ENCODE measurements around the gene GRIN2C.

GRIN2C gene

DNA sequence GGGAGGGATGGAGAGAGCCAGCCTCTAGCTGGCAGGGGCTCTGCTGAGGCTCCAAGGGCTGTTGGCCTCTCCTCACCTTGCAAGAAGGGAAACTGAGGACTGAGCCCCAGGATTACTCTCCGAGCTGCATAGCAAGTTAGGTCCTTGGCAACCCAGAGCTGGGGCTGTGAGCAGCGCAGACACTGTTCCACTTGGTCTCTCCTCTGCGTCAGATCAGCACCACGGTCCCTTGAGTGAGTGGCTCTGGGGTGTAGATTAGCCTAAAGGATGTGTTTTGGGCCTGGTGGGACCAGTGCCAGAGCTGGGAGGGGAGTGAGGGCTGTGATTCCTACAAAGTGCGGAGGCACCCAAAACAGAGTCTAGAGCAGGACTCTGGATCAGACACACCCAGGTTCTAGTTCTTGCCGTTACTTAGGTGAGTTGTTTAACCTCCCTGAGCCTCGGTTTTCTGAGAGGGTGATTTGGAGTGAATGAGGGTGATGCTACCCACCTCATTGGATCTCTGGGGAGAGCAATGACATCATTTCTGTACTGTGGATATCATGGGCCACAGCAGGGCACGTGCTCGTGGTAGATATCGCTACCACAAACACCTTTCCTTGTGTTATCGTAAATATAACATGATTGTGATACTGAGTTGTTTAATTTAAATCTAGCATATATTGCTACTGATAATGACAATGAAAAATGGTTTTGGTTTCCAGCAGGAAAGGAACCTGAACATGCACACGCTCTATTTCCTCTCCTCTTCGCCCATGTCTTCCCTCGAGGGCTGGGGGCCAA lies 41.9 kb upstream of the GRIN2C start:
- in situ Hi-C loops (cut with HindIII; ENCODE audit: low sequenced_read_pairs) = no loop called here
- no peak overlapping the region for H3K4me3 ChIP-seq (ENCODE audit: low read depth, low read length)
- TF ChIP-seq, protein P1, sequence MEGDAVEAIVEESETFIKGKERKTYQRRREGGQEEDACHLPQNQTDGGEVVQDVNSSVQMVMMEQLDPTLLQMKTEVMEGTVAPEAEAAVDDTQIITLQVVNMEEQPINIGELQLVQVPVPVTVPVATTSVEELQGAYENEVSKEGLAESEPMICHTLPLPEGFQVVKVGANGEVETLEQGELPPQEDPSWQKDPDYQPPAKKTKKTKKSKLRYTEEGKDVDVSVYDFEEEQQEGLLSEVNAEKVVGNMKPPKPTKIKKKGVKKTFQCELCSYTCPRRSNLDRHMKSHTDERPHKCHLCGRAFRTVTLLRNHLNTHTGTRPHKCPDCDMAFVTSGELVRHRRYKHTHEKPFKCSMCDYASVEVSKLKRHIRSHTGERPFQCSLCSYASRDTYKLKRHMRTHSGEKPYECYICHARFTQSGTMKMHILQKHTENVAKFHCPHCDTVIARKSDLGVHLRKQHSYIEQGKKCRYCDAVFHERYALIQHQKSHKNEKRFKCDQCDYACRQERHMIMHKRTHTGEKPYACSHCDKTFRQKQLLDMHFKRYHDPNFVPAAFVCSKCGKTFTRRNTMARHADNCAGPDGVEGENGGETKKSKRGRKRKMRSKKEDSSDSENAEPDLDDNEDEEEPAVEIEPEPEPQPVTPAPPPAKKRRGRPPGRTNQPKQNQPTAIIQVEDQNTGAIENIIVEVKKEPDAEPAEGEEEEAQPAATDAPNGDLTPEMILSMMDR (IDR thresholded peaks at IDR 0.05; ENCODE audit: low read depth, low read length) = no peak
- DNase-seq (ENCODE audit: low read depth, low spot score) = no peak

DNA sequence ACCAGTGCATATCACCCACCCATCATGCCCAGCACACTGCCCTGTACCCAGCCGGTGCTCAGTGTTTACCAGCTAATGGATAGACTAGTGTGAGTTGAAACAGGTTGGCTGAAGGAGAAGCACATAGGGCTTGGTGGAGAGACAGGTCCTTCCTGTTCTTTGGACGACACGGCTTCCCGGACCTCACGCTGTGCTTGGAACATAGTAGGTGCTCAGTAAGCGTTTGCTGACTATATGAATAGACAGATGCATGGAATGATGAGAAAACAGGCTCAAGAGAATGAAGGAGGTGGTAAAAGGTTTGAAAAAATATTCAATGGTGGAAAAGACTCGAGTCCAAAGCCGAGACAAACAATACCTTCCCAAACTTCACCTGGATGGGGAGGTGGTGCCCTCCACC lies 40.5 kb upstream of the GRIN2C start:
- H3K4me3 ChIP-seq (ENCODE audit: low read depth, low read length) = no peak overlapping the region
- TF ChIP-seq, protein P1 (IDR thresholded peaks at IDR 0.05; ENCODE audit: low read depth, low read length) = no peak
- in situ Hi-C loops (cut with HindIII; ENCODE audit: low sequenced_read_pairs) = no loop called here
- DNase-seq (ENCODE audit: low read depth, low spot score) = no peak

DNA sequence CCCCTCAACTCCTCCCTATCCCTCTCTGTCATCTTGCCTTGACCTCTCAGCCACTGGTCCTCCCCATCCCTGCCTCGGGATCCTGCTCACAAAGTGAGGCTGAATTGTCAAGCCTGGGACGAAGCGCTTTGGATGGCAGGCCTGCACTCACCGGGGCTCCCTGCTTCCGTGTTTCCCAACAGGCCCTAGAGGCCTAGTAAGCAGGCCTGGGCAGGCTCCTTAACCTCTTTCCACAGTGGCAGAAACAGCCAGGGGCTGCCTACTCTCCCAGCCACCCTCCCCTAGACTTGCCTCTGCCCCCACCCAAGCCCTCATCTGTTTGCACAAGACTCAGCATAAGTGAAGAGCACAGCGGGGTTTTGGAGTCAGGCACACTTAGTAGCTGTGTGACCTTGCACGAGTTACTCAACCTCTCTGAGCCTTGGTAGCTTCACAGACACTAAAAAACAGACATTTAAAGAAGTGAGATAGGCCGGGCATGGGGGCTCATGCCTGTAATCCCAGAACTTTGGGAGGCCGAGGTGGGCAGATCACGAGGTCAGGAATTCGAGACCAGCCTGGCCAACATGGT lies 38.8 kb upstream of the GRIN2C start:
- no peak for DNase-seq (ENCODE audit: low read depth, low spot score)
- in situ Hi-C loops (cut with HindIII; ENCODE audit: low sequenced_read_pairs) = no loop called here
- TF ChIP-seq, protein P1 (IDR thresholded peaks at IDR 0.05; ENCODE audit: low read depth, low read length) = no peak
- H3K4me3 ChIP-seq (ENCODE audit: low read depth, low read length) = no peak overlapping the region

DNA sequence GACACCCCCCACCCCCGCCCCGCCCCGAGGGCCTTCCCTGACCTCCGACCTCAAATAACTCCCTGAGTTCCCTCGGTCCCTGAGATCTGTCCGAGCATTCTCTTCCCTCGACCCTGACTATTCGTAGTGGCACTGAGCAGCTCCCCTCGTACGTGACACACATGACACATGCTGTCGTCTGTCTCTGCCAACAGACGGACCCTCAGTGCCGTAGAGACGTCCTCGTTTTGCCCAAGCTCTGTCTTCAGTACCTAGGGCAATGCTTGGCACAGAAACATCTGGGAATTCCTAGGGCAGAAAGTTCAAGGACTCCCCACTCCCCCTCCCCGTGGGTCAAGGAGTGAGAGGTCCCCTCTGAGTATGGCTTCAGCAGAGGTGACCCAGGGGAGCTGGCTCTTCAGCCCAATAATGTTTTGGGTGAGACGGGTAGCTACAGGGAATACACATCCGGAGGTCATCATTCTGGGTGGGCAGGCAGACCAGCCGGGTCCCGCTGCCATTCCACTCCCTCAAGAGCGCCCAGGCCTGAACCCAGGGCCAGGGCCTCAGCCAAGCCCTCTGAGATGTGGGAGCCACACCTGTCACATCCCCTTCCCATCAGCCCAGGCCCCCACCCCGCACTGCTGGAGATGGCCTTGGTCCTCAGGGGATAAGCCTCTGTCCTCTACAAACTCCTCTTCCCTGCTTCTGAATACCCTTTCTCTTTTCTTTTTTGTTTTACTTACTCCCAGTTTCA lies 34.4 kb upstream of the GRIN2C start:
- DNase-seq (ENCODE audit: low read depth, low spot score) = no peak
- TF ChIP-seq, protein P1 (IDR thresholded peaks at IDR 0.05; ENCODE audit: low read depth, low read length) = no peak
- no peak overlapping the region for H3K4me3 ChIP-seq (ENCODE audit: low read depth, low read length)
- in situ Hi-C loops (cut with HindIII; ENCODE audit: low sequenced_read_pairs) = no loop called here

DNA sequence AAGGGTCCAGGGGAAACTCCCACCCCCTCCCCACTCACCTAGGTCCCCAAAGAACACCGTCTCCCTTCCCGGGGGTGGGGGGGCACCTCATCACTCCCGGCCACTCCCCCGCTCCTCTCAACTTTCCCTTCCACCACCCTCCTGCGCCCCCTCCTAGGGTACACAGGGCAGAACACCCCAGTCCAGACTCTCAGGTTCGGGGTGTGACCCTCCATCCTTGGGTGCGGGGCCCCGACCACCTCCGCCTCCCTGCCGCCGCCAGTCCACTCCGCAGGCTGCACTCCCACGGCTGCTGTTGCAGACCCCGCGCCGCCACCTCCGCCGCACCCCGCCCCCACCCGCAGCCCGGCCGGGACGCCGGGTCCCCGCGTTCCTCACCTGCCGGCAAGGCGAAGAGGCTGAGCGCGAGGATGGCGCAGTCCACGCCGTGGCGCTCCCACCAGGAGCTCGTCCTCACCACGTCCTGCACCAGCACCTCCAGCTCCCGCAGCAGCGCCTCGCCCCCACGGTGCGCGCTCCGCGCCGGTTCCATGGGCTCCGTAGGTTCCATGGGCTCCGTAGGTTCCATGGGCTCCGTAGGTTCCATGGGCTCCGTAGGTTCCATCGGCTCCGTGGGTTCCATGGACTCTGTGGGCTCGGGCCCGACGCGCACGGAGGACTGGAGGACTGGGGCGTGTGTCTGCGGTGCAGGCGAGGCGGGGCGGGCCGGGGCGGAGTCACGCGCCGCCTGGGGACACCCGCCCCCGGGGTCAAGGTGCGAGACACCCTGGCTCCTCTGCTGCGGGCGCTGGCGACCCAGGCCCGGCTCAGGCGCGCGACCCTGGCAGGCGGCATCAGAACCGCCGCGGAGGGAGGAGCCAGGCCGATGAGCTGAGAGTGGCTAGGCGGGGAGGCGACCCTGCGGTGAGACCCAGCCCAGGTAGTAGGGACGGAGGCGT lies 33.6 kb upstream of the GRIN2C start, which contains the start of gene FADS6:
Gene FADS6, minus strand, starts transcription at position 660 of the 938 bp plus-strand sequence. Its CDS starts 38 bp downstream, at position 622.
- no peak for DNase-seq (ENCODE audit: low read depth, low spot score)
- H3K4me3 ChIP-seq (ENCODE audit: low read depth, low read length) = no peak within 1 kb of the TSS
- in situ Hi-C loops (cut with HindIII; ENCODE audit: low sequenced_read_pairs) = no loop called here
- TF ChIP-seq, protein P1 (IDR thresholded peaks at IDR 0.05; ENCODE audit: low read depth, low read length) = no peak

Measured in astrocyte of the spinal cord (primary cell).